Breast epithelium (tissue), 3 donors: ENCODE measurements around the gene MACROD2.

Experiments
- CTCF ChIP-seq, 3 donors: fragments of 450-650 bp; IDR thresholded peaks; one replicate each; pipeline ENCODE4 v1.5.1; 2016 to 2017; ENCODE audit warnings: antibody characterized with exemption in 3 of 3, mild to moderate bottlenecking in 3 of 3, moderate library complexity in 3 of 3
- POLR2AphosphoS5 ChIP-seq, 3 donors: sonication (generic); formaldehyde crosslinking; IDR thresholded peaks; one replicate each; pipeline ENCODE4 v1.6.1; 2017; ENCODE audit warnings: antibody characterized with exemption in 3 of 3

GRCh38 chr20:15439551-15439950, 1444.2 kb downstream of the MACROD2 start:
- TF ChIP-seq CTCF (IDR thresholded peaks at IDR 0.05), result no peak
- TF ChIP-seq POLR2AphosphoS5 (IDR thresholded peaks at IDR 0.05), result no peak
